ENCODE measurements around the gene ARNT2. TPM values are rescaled to one million over a fixed set of nuclear protein-coding genes. Genes with fewer than 3 reads are reported as not detected.

Gene ARNT2
- total RNA-seq, 1 donor from 2014 or later, result 2.1 TPM

- H3K4me3 ChIP-seq (ENCODE audit: low read length in 3 of 3), result no peak overlapping the region
- H3K27me3 ChIP-seq (ENCODE audit: control insufficient read depth in 3 of 3, insufficient read depth in 3 of 3, low read length in 3 of 3), result no peaks in the 10 kb centered on the region
- no peak overlapping the region for H3K27ac ChIP-seq (ENCODE audit: low read depth, low read length)
- peak overlapping the region in 1 of 3 donors; percentile 16 for H3K9ac ChIP-seq (ENCODE audit: low read depth in 1 of 3, low read length in 3 of 3)
- peaks cover 0 to 3% (median 0%) of the 10 kb centered on the region in 3 donors for H3K9me3 ChIP-seq (ENCODE audit: control insufficient read depth in 3 of 3, low read length in 3 of 3)
- no peaks in the 10 kb centered on the region for H3K4me1 ChIP-seq (ENCODE audit: control insufficient read depth in 3 of 3, insufficient read depth in 3 of 3, low read length in 3 of 3)
- H3K36me3 ChIP-seq (ENCODE audit: control insufficient read depth in 3 of 3, insufficient read depth in 3 of 3, low read length in 3 of 3), result no peaks in the 10 kb centered on the region
These were observed 108.8 kb downstream of the ARNT2 start for GRCh38 chr15:80512726-80513660.

- Histone ChIP-seq H3K36me3 (ENCODE audit: control insufficient read depth in 3 of 3, insufficient read depth in 3 of 3, low read length in 3 of 3) (no peaks in the 10 kb centered on the region), H3K4me1 (ENCODE audit: control insufficient read depth in 3 of 3, insufficient read depth in 3 of 3, low read length in 3 of 3) (no peaks in the 10 kb centered on the region), H3K27ac (ENCODE audit: low read depth, low read length) (no peak overlapping the region), H3K4me3 (ENCODE audit: low read length in 3 of 3) (no peak overlapping the region), H3K9ac (ENCODE audit: low read depth in 1 of 3, low read length in 3 of 3) (no peak overlapping the region), H3K9me3 (ENCODE audit: control insufficient read depth in 3 of 3, low read length in 3 of 3) (peaks cover 0 to 3% (median 0%) of the 10 kb centered on the region in 3 donors), H3K27me3 (ENCODE audit: control insufficient read depth in 3 of 3, insufficient read depth in 3 of 3, low read length in 3 of 3) (no peaks in the 10 kb centered on the region)
These were observed 110.0 kb downstream of the ARNT2 start for GRCh38 chr15:80514071-80514780.

- Histone ChIP-seq H3K4me1 (ENCODE audit: control insufficient read depth in 3 of 3, insufficient read depth in 3 of 3, low read length in 3 of 3) (no peaks in the 10 kb centered on the region), H3K27ac (ENCODE audit: low read depth, low read length) (no peak overlapping the region), H3K9me3 (ENCODE audit: control insufficient read depth in 3 of 3, low read length in 3 of 3) (peaks cover 0 to 3% (median 0%) of the 10 kb centered on the region in 3 donors), H3K36me3 (ENCODE audit: control insufficient read depth in 3 of 3, insufficient read depth in 3 of 3, low read length in 3 of 3) (no peaks in the 10 kb centered on the region), H3K4me3 (ENCODE audit: low read length in 3 of 3) (no peak overlapping the region), H3K27me3 (ENCODE audit: control insufficient read depth in 3 of 3, insufficient read depth in 3 of 3, low read length in 3 of 3) (no peaks in the 10 kb centered on the region), H3K9ac (ENCODE audit: low read depth in 1 of 3, low read length in 3 of 3) (no peak overlapping the region)
These were observed 113.1 kb downstream of the ARNT2 start for GRCh38 chr15:80517290-80517689.

DNA sequence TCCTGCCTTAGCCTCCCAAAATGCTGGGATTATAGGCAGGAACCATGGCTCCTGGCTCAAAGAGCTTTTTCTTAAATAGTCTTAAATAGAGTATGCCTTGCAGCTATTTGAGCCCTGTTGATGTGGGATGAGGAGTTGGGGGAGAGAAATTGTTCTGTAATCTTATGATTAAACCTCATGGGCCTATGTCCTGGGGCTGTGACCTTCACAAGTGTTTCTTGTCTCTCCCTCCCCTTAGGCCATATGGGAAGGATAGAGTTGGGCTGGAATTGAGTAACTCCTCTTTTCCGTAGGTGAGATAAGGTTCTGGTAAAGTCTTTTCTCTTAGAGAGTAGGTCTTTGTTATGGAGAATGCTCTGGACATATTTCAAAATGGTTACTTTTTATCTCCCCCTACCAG is 114.3 kb downstream of the ARNT2 start:
- Histone ChIP-seq H3K36me3 (ENCODE audit: control insufficient read depth in 3 of 3, insufficient read depth in 3 of 3, low read length in 3 of 3) (no peaks in the 10 kb centered on the region), H3K9ac (ENCODE audit: low read depth in 1 of 3, low read length in 3 of 3) (no peak overlapping the region), H3K4me3 (ENCODE audit: low read length in 3 of 3) (no peak overlapping the region), H3K27me3 (ENCODE audit: control insufficient read depth in 3 of 3, insufficient read depth in 3 of 3, low read length in 3 of 3) (no peaks in the 10 kb centered on the region), H3K4me1 (ENCODE audit: control insufficient read depth in 3 of 3, insufficient read depth in 3 of 3, low read length in 3 of 3) (no peaks in the 10 kb centered on the region), H3K27ac (ENCODE audit: low read depth, low read length) (no peak overlapping the region), H3K9me3 (ENCODE audit: control insufficient read depth in 3 of 3, low read length in 3 of 3) (peaks cover 0 to 3% (median 0%) of the 10 kb centered on the region in 3 donors)

DNA sequence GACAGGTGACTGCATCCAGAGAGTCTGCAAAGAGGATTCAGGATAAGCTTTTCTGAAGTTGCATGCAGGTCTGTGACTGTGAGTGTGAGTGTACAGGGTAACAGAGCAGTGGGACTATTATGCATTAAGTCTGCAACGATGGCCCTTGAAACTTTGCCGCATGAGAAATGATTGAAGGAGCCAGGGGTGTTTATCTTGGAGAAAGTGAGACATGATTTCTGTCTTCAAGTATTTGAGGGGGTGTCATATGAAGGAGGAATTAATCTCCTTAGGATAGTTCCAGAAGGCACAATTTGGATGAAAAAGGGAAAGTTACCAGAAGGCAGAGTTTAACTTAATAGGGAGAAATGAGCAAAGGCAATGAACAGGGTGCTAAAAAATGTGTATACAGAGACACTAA is 119.6 kb downstream of the ARNT2 start:
- Histone ChIP-seq H3K4me1 (ENCODE audit: control insufficient read depth in 3 of 3, insufficient read depth in 3 of 3, low read length in 3 of 3) (peaks cover 9 to 20% (median 19%) of the 10 kb centered on the region in 3 donors), H3K27ac (ENCODE audit: low read depth, low read length) (no peak overlapping the region), H3K27me3 (ENCODE audit: control insufficient read depth in 3 of 3, insufficient read depth in 3 of 3, low read length in 3 of 3) (no peaks in the 10 kb centered on the region), H3K9me3 (ENCODE audit: control insufficient read depth in 3 of 3, low read length in 3 of 3) (no peaks in the 10 kb centered on the region), H3K36me3 (ENCODE audit: control insufficient read depth in 3 of 3, insufficient read depth in 3 of 3, low read length in 3 of 3) (no peaks in the 10 kb centered on the region), H3K4me3 (ENCODE audit: low read length in 3 of 3) (no peak overlapping the region), H3K9ac (ENCODE audit: low read depth in 1 of 3, low read length in 3 of 3) (no peak overlapping the region)

DNA sequence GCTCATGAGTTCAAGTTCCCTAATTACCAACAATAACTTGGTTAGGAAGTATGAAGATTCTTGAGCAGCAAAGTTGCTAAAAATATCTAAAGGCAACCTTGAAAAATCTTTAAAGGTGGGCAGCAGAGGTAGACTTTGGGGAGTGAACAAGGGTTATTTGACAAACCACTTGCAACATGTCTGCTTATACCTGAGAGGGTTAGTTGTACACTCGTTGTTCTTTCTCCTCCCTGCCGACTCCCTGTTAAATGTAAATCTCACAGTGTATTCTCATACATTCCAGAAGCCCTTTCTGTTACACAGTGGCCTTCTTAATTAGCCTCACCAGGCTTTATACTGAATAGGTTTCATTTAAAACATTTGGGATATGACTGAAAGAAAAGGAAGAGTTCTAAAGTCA is 121.7 kb downstream of the ARNT2 start:
- Histone ChIP-seq H3K9ac (ENCODE audit: low read depth in 1 of 3, low read length in 3 of 3) (no peak overlapping the region), H3K36me3 (ENCODE audit: control insufficient read depth in 3 of 3, insufficient read depth in 3 of 3, low read length in 3 of 3) (no peaks in the 10 kb centered on the region), H3K27ac (ENCODE audit: low read depth, low read length) (no peak overlapping the region)

GRCh38 chr15:80526556-80527340 is 122.6 kb downstream of the ARNT2 start:
- no peaks in the 10 kb centered on the region for H3K9me3 ChIP-seq (ENCODE audit: control insufficient read depth in 3 of 3, low read length in 3 of 3)
- H3K27ac ChIP-seq (ENCODE audit: low read depth, low read length), result peak overlapping the region; percentile 45
- no peak overlapping the region for H3K4me3 ChIP-seq (ENCODE audit: low read length in 3 of 3)
- H3K4me1 ChIP-seq (ENCODE audit: control insufficient read depth in 3 of 3, insufficient read depth in 3 of 3, low read length in 3 of 3), result peaks cover 9 to 20% (median 19%) of the 10 kb centered on the region in 3 donors
- no peaks in the 10 kb centered on the region for H3K36me3 ChIP-seq (ENCODE audit: control insufficient read depth in 3 of 3, insufficient read depth in 3 of 3, low read length in 3 of 3)
- H3K27me3 ChIP-seq (ENCODE audit: control insufficient read depth in 3 of 3, insufficient read depth in 3 of 3, low read length in 3 of 3), result no peaks in the 10 kb centered on the region
- H3K9ac ChIP-seq (ENCODE audit: low read depth in 1 of 3, low read length in 3 of 3), result peak overlapping the region in 1 of 3 donors; percentile 35

More for the DNA sequence above, 121.7 kb downstream of the ARNT2 start:
- Histone ChIP-seq H3K27me3 (ENCODE audit: control insufficient read depth in 3 of 3, insufficient read depth in 3 of 3, low read length in 3 of 3) (no peaks in the 10 kb centered on the region), H3K4me3 (ENCODE audit: low read length in 3 of 3) (no peak overlapping the region), H3K4me1 (ENCODE audit: control insufficient read depth in 3 of 3, insufficient read depth in 3 of 3, low read length in 3 of 3) (peaks cover 9 to 20% (median 19%) of the 10 kb centered on the region in 3 donors), H3K9me3 (ENCODE audit: control insufficient read depth in 3 of 3, low read length in 3 of 3) (no peaks in the 10 kb centered on the region)

- no peak overlapping the region for H3K9ac ChIP-seq (ENCODE audit: low read depth in 1 of 3, low read length in 3 of 3)
- H3K36me3 ChIP-seq (ENCODE audit: control insufficient read depth in 3 of 3, insufficient read depth in 3 of 3, low read length in 3 of 3), result no peaks in the 10 kb centered on the region
- H3K9me3 ChIP-seq (ENCODE audit: control insufficient read depth in 3 of 3, low read length in 3 of 3), result no peaks in the 10 kb centered on the region
- peak overlapping the region; percentile 45 for H3K27ac ChIP-seq (ENCODE audit: low read depth, low read length)
- H3K4me1 ChIP-seq (ENCODE audit: control insufficient read depth in 3 of 3, insufficient read depth in 3 of 3, low read length in 3 of 3), result peaks cover 9 to 20% (median 19%) of the 10 kb centered on the region in 3 donors
- no peaks in the 10 kb centered on the region for H3K27me3 ChIP-seq (ENCODE audit: control insufficient read depth in 3 of 3, insufficient read depth in 3 of 3, low read length in 3 of 3)
- H3K4me3 ChIP-seq (ENCODE audit: low read length in 3 of 3), result no peak overlapping the region
These were observed 123.2 kb downstream of the ARNT2 start for GRCh38 chr15:80527406-80527805.

GRCh38 chr15:80527961-80528360 is 123.8 kb downstream of the ARNT2 start:
- Histone ChIP-seq H3K36me3 (ENCODE audit: control insufficient read depth in 3 of 3, insufficient read depth in 3 of 3, low read length in 3 of 3) (no peaks in the 10 kb centered on the region), H3K27ac (ENCODE audit: low read depth, low read length) (no peak overlapping the region), H3K4me1 (ENCODE audit: control insufficient read depth in 3 of 3, insufficient read depth in 3 of 3, low read length in 3 of 3) (peaks cover 9 to 20% (median 19%) of the 10 kb centered on the region in 3 donors), H3K9me3 (ENCODE audit: control insufficient read depth in 3 of 3, low read length in 3 of 3) (no peaks in the 10 kb centered on the region), H3K9ac (ENCODE audit: low read depth in 1 of 3, low read length in 3 of 3) (no peak overlapping the region), H3K27me3 (ENCODE audit: control insufficient read depth in 3 of 3, insufficient read depth in 3 of 3, low read length in 3 of 3) (no peaks in the 10 kb centered on the region), H3K4me3 (ENCODE audit: low read length in 3 of 3) (no peak overlapping the region)

All from skeletal muscle tissue (tissue), 4 donors.